DND-41 (cell line): ENCODE data around the gene ULK1.

Source experiments
- ATAC-seq: fragments of 200-7000 bp; cut with Tn5 transposase; 3 replicates; pipeline ENCODE4 v1.9.1; 2021; ENCODE audit warnings: low read depth; ENCODE audit not compliant: insufficient read depth
- DNase-seq: peaks from one replicate; pipeline ENCODE4 v3.0.0-alpha.2; 2020
- H2AFZ ChIP-seq: 2 replicates; pipeline ENCODE4 v1.6.0; 2012; ENCODE audit warnings: low read depth, low read length
- H3K27ac ChIP-seq: 2 replicates; pipeline ENCODE4 v1.5.1; 2012; ENCODE audit warnings: low read length, inconsistent platforms
- H3K27me3 ChIP-seq: fragments of 200-600 bp; sonication (generic); 2 replicates; pipeline ENCODE4 v1.6.0; 2012; ENCODE audit warnings: low read length, mild to moderate bottlenecking, inconsistent platforms; ENCODE audit not compliant: insufficient read depth, poor library complexity
- H3K36me3 ChIP-seq: 2 replicates; pipeline ENCODE4 v1.5.1; 2012; ENCODE audit warnings: low read length, inconsistent platforms; ENCODE audit not compliant: insufficient read depth
- H3K4me1 ChIP-seq: 2 replicates; pipeline ENCODE4 v1.5.1; 2012; ENCODE audit warnings: mild to moderate bottlenecking, low read length; ENCODE audit not compliant: insufficient read depth
- H3K4me2 ChIP-seq: 2 replicates; pipeline ENCODE4 v1.6.0; 2012; ENCODE audit warnings: mild to moderate bottlenecking, moderate library complexity, low read length, inconsistent platforms; ENCODE audit not compliant: insufficient read depth
- H3K4me3 ChIP-seq, 2 experiments: fragments of 200-600 bp in 1 of 2; shearing (Covaris generic) in 1 of 2; 2 replicates each; pipeline ENCODE4 v1.5.1; 2012 to 2016; ENCODE audit warnings: inconsistent platforms in 2 of 2, low read length in 2 of 2, mild to moderate bottlenecking in 2 of 2, low read depth in 1 of 2, moderate library complexity in 1 of 2
- H3K79me2 ChIP-seq: 2 replicates; pipeline ENCODE4 v1.6.0; 2012; ENCODE audit warnings: low read length, inconsistent platforms; ENCODE audit not compliant: insufficient read depth
- H3K9ac ChIP-seq: 2 replicates; pipeline ENCODE4 v1.6.0; 2012; ENCODE audit warnings: low read depth, mild to moderate bottlenecking, inconsistent platforms, low read length, moderate library complexity
- H3K9me3 ChIP-seq: 2 replicates; pipeline ENCODE4 v1.5.1; 2012; ENCODE audit warnings: low read length, moderate library complexity, mild to moderate bottlenecking, inconsistent platforms; ENCODE audit not compliant: insufficient read depth, severe bottlenecking
- H4K20me1 ChIP-seq: 2 replicates; pipeline ENCODE4 v1.6.0; 2012; ENCODE audit warnings: low read length; ENCODE audit not compliant: insufficient read depth
- EZH2 ChIP-seq: IDR thresholded peaks from 3 replicates; pipeline ENCODE4 v1.6.1; 2012; ENCODE audit warnings: borderline replicate concordance, low read depth, mild to moderate bottlenecking, moderate library complexity, low read length, inconsistent platforms; ENCODE audit not compliant: severe bottlenecking
- TF ChIP-seq, protein P1 (sequence below): IDR thresholded peaks from 2 replicates; pipeline ENCODE4 v1.5.1; 2012; ENCODE audit warnings: borderline replicate concordance, low read length, moderate library complexity, mild to moderate bottlenecking; ENCODE audit not compliant: poor library complexity, severe bottlenecking; ENCODE audit errors: extremely low read depth

Gene ULK1

DNA sequence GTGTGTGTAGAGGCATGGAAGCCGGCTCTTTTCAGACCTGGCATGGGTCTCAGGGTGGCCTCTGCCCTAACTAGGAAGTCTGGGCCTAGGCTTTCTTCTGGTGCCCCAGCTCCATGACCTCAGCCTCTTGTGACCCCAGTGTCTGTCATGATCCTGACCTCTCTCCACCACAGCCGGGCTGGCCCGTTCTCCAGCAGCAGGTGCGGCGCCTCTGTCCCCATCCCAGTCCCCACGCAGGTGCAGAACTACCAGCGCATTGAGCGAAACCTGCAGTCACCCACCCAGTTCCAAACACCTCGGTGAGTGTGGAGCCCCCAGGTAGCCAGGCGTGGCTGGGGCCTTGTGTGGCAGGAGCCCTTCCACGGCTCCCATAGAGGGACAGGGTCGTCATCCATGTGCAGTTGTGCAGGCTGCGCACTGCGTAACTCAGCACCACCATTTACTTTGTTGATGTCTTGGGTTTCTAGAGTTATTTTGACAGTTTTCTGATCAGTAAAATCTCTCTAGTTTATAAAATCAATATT is 19.8 kb downstream of the ULK1 start:
- Histone ChIP-seq H2AFZ (no peak overlapping the region), H3K4me2 (no peak overlapping the region), H4K20me1 (peaks cover 36% of the 10 kb centered on the region), H3K4me3 (no peak overlapping the region), H3K36me3 (peaks cover 89% of the 10 kb centered on the region), H3K27me3 (no peaks in the 10 kb centered on the region), H3K27ac (no peak overlapping the region), H3K4me1 (no peaks in the 10 kb centered on the region), H3K9me3 (no peaks in the 10 kb centered on the region), H3K79me2 (no peaks in the 10 kb centered on the region), H3K9ac (no peak overlapping the region)
- ATAC-seq (no peak), DNase-seq (no peak)
- TF ChIP-seq, protein P1, sequence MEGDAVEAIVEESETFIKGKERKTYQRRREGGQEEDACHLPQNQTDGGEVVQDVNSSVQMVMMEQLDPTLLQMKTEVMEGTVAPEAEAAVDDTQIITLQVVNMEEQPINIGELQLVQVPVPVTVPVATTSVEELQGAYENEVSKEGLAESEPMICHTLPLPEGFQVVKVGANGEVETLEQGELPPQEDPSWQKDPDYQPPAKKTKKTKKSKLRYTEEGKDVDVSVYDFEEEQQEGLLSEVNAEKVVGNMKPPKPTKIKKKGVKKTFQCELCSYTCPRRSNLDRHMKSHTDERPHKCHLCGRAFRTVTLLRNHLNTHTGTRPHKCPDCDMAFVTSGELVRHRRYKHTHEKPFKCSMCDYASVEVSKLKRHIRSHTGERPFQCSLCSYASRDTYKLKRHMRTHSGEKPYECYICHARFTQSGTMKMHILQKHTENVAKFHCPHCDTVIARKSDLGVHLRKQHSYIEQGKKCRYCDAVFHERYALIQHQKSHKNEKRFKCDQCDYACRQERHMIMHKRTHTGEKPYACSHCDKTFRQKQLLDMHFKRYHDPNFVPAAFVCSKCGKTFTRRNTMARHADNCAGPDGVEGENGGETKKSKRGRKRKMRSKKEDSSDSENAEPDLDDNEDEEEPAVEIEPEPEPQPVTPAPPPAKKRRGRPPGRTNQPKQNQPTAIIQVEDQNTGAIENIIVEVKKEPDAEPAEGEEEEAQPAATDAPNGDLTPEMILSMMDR, result no peak
- TF ChIP-seq EZH2, result no peak

DNA sequence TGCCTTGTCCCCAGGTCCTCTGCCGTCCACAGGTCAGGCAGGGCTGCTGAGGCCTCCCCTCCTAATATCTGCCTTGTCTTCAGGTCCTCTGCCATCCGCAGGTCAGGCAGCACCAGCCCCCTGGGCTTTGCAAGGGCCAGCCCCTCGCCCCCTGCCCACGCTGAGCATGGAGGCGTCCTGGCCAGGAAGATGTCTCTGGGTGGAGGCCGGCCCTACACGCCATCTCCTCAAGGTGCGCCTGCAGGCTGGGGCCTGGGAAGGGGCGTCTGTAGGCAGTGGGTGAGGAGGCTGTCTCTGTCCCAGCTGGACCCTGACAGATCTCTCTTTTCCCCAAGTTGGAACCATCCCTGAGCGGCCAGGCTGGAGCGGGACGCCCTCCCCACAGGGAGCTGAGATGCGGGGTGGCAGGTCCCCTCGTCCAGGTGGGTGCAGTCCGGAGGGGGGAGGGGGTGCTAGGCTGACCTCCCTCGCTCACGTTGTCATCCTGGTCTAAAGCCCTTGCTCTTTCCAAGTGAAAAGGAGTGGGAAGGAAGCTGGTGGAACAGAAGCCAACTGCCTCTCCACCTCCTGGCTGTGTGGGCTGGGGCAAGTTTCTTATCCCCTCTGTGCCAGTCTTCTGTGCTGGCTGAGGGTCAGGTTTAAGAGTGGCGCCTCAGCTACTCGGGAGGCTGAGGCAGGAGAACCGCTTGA is 20.7 kb downstream of the ULK1 start:
- Histone ChIP-seq H2AFZ (no peak overlapping the region), H3K4me3 (no peak overlapping the region), H3K9me3 (no peaks in the 10 kb centered on the region), H3K36me3 (peaks cover 89% of the 10 kb centered on the region), H4K20me1 (peaks cover 36% of the 10 kb centered on the region), H3K79me2 (no peaks in the 10 kb centered on the region), H3K9ac (no peak overlapping the region), H3K27ac (no peak overlapping the region), H3K27me3 (no peaks in the 10 kb centered on the region), H3K4me2 (no peak overlapping the region), H3K4me1 (no peaks in the 10 kb centered on the region)
- TF ChIP-seq, protein P1, result no peak
- TF ChIP-seq EZH2, result no peak
- no peak for ATAC-seq
- no peak for DNase-seq

DNA sequence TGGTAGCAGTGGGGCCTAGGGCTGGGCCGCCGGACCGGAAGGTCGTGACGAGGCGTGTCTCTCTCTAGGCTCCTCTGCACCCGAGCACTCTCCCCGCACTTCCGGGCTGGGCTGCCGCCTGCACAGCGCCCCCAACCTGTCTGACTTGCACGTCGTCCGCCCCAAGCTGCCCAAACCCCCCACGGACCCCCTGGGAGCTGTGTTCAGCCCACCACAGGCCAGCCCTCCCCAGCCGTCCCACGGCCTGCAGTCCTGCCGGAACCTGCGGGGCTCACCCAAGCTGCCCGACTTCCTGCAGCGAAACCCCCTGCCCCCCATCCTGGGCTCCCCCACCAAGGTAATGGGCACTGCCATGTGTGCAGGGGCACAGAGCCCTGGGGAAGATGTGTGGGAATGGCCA is 21.4 kb downstream of the ULK1 start:
- Histone ChIP-seq H3K4me1 (no peaks in the 10 kb centered on the region), H3K9me3 (no peaks in the 10 kb centered on the region), H2AFZ (no peak overlapping the region), H3K27ac (no peak overlapping the region), H3K79me2 (no peaks in the 10 kb centered on the region), H3K36me3 (peaks cover 89% of the 10 kb centered on the region), H4K20me1 (peaks cover 36% of the 10 kb centered on the region), H3K4me3 (no peak overlapping the region), H3K4me2 (no peak overlapping the region), H3K27me3 (no peaks in the 10 kb centered on the region), H3K9ac (no peak overlapping the region)
- TF ChIP-seq, protein P1, result no peak
- no peak for TF ChIP-seq EZH2
- no peak for ATAC-seq
- DNase-seq, result no peak
